Upper lobe of left lung (tissue), 6 donors: ENCODE measurements around the gene PRC1. TPM values are rescaled to one million over a fixed set of nuclear protein-coding genes. Genes with fewer than 3 reads are reported as not detected.

Experiments
- ATAC-seq, 2 donors: fragments of 200-7000 bp; cut with Tn5 transposase; one replicate each; pipeline ENCODE4 v1.9.1; 2022; ENCODE audit warnings: mild to moderate bottlenecking in 2 of 2, moderate library complexity in 2 of 2; ENCODE audit not compliant: low FRiP score in 2 of 2
- DNase-seq, 2 donors: peaks; one replicate each; pipeline ENCODE4 v3.0.0-alpha.2; 2019 to 2020
- H3K27ac ChIP-seq, 4 donors: fragments of 200-600 bp; sonication (generic); one replicate each; pipeline ENCODE4 v1.5.1; 2016 to 2019
- H3K27me3 ChIP-seq, 4 donors: fragments of 200-600 bp; sonication (generic); one replicate each; pipeline ENCODE4 v1.5.1; 2017 to 2019
- H3K36me3 ChIP-seq, 4 donors: fragments of 200-600 bp; sonication (generic); one replicate each; pipeline ENCODE4 v1.5.1; 2016 to 2019
- H3K4me1 ChIP-seq, 4 donors: fragments of 200-600 bp; sonication (generic); one replicate each; pipeline ENCODE4 v1.5.1; 2018 to 2019
- H3K4me3 ChIP-seq, 4 donors: fragments of 200-600 bp; sonication (generic); one replicate each; pipeline ENCODE4 v1.5.1; 2017 to 2019; ENCODE audit warnings: mild to moderate bottlenecking in 2 of 4, moderate library complexity in 1 of 4
- H3K9me3 ChIP-seq, 4 donors: fragments of 200-600 bp; sonication (generic); one replicate each; pipeline ENCODE4 v1.5.1; 2018 to 2019
- CTCF ChIP-seq, 6 experiments: fragments of 450-650 bp in 4 of 6; fragments of 200-600 bp in 2 of 6; sonication (generic) in 2 of 6; IDR thresholded peaks; one replicate each; pipeline ENCODE4 v1.5.1; 2016 to 2019; ENCODE audit warnings: antibody characterized with exemption in 6 of 6
- EP300 ChIP-seq, 4 donors: sonication (generic); formaldehyde crosslinking; IDR thresholded peaks; one replicate each; pipeline ENCODE4 v1.5.1; 2017; ENCODE audit warnings: antibody characterized with exemption in 4 of 4, control low read depth in 2 of 4
- POLR2A ChIP-seq, 4 donors: fragments of 450-650 bp; IDR thresholded peaks; one replicate each; pipeline ENCODE4 v1.5.1; 2016 to 2017; ENCODE audit warnings: antibody characterized with exemption in 4 of 4, mild to moderate bottlenecking in 2 of 4
- POLR2AphosphoS5 ChIP-seq, 2 donors: sonication (generic); formaldehyde crosslinking; IDR thresholded peaks; one replicate each; pipeline ENCODE4 v1.5.1; 2017; ENCODE audit warnings: antibody characterized with exemption in 2 of 2
- WGBS, 2 donors: methylation state at CpG; one replicate each; pipeline ENCODE4 v1.1.5; 2017 to 2018; 5-methylcytosine and 5-hydroxymethylcytosine counted together
- total RNA-seq, 6 donors: library from RNA; depleted of rRNA in 4 of 6; stranded (reverse); fragments of >200 nt in 4 of 6; gene quantifications; one replicate each; pipeline versions ENCODE4 v1.1.0 to v1.2.1, GENCODE V29; 2016 to 2021
- donor health status: DM: no; HTN: no; CAD: no; lungs with moderate emphysema.
- donor health status: DM: no; HTN: yes; CAD: no; lungs with severe emphysema.

PRC1 gene
- total RNA-seq, 6 donors from 2014 or later: 4.1 to 20.0 (median 10.7) TPM

GRCh38 chr15:90946538-90946937, 47.8 kb downstream of the PRC1 start:
- peaks cover 55 to 97% (median 91%) of the 10 kb centered on the region in 4 donors for H3K36me3 ChIP-seq
- DNase-seq: peak in 1 of 2 donors; percentile 56
- TF ChIP-seq POLR2A (IDR thresholded peaks at IDR 0.05) (no peak), POLR2AphosphoS5 (IDR thresholded peaks at IDR 0.05) (no peak), EP300 (IDR thresholded peaks at IDR 0.05) (no peak), CTCF (IDR thresholded peaks at IDR 0.05) (no peak)

GRCh38 chr15:90945091-90945490, 49.2 kb downstream of the PRC1 start:
- Histone ChIP-seq H3K9me3 (no peaks in the 10 kb centered on the region), H3K4me1 (no peaks in the 10 kb centered on the region), H3K27me3 (no peaks in the 10 kb centered on the region), H3K4me3 (no peak overlapping the region), H3K36me3 (peaks cover 65 to 98% (median 92%) of the 10 kb centered on the region in 4 donors), H3K27ac (no peak overlapping the region)
- ATAC-seq (no peak), DNase-seq (no peak)
- no peak for TF ChIP-seq CTCF (IDR thresholded peaks at IDR 0.05)
- no peak for TF ChIP-seq POLR2AphosphoS5 (IDR thresholded peaks at IDR 0.05)
- TF ChIP-seq POLR2A (IDR thresholded peaks at IDR 0.05): no peak
- TF ChIP-seq EP300 (IDR thresholded peaks at IDR 0.05): no peak
- WGBS, 2 donors: 88% methylated on average over 7 of the region's 7 CpGs

More at GRCh38 chr15:90946538-90946937, 47.8 kb downstream of the PRC1 start:
- no peak for ATAC-seq
- no peaks in the 10 kb centered on the region for H3K27me3 ChIP-seq
- 93 to 98% methylated on average over 10 to 16 of the region's 16 CpGs for WGBS, 2 donors
- no peaks in the 10 kb centered on the region for H3K9me3 ChIP-seq
- no peaks in the 10 kb centered on the region for H3K4me1 ChIP-seq
- no peak overlapping the region for H3K4me3 ChIP-seq
- H3K27ac ChIP-seq: no peak overlapping the region

- Histone ChIP-seq H3K27me3 (no peaks in the 10 kb centered on the region), H3K27ac (no peak overlapping the region), H3K36me3 (peaks cover 68 to 97% (median 90%) of the 10 kb centered on the region in 4 donors), H3K4me3 (no peak overlapping the region), H3K4me1 (no peaks in the 10 kb centered on the region), H3K9me3 (no peaks in the 10 kb centered on the region)
- ATAC-seq: no peak
- no peak for TF ChIP-seq POLR2AphosphoS5 (IDR thresholded peaks at IDR 0.05)
- 91 to 95% methylated on average over 6 to 12 of the region's 12 CpGs for WGBS, 2 donors
- no peak for DNase-seq
Measured at GRCh38 chr15:90942354-90943120, 51.8 kb downstream of the PRC1 start.

- Histone ChIP-seq H3K9me3 (no peaks in the 10 kb centered on the region), H3K27ac (no peak overlapping the region), H3K4me3 (no peak overlapping the region), H3K27me3 (no peaks in the 10 kb centered on the region), H3K4me1 (peaks cover 5 to 8% (median 7%) of the 10 kb centered on the region in 4 donors), H3K36me3 (peaks cover 55 to 85% (median 77%) of the 10 kb centered on the region in 4 donors)
- no peak for TF ChIP-seq CTCF (IDR thresholded peaks at IDR 0.05)
- TF ChIP-seq POLR2A (IDR thresholded peaks at IDR 0.05): no peak
- TF ChIP-seq EP300 (IDR thresholded peaks at IDR 0.05): no peak
- DNase-seq: no peak
- 100% methylated on average over 4 of the region's 4 CpGs; no CpG with 5 or more reads in 1 of the 2 donors for WGBS, 2 donors
- no peak for ATAC-seq
Measured at GRCh38 chr15:90941038-90941437, 53.3 kb downstream of the PRC1 start.

- Histone ChIP-seq H3K4me3 (no peak overlapping the region), H3K9me3 (no peaks in the 10 kb centered on the region), H3K36me3 (peaks cover 48 to 74% (median 66%) of the 10 kb centered on the region in 4 donors), H3K27me3 (no peaks in the 10 kb centered on the region), H3K4me1 (peaks cover 13 to 17% (median 14%) of the 10 kb centered on the region in 4 donors), H3K27ac (no peak overlapping the region)
- no peak for DNase-seq
- 81 to 82% methylated on average over 6 to 7 of the region's 7 CpGs for WGBS, 2 donors
- TF ChIP-seq EP300 (IDR thresholded peaks at IDR 0.05): no peak
- TF ChIP-seq CTCF (IDR thresholded peaks at IDR 0.05): no peak
- TF ChIP-seq POLR2A (IDR thresholded peaks at IDR 0.05): no peak
- no peak for TF ChIP-seq POLR2AphosphoS5 (IDR thresholded peaks at IDR 0.05)
- no peak for ATAC-seq
Measured at GRCh38 chr15:90939756-90940155, 54.6 kb downstream of the PRC1 start.
